Caco-2 (cell line): ENCODE results near the gene SUCLG1. TPM values are rescaled to one million over a fixed set of nuclear protein-coding genes. Genes with fewer than 3 reads are reported as not detected.
"Not testable (repeated sequence)": the region's sequence is repeated elsewhere in the genome, so short reads cannot be mapped to it uniquely, and the experiment has no call there.

Source experiments
- BruUV-seq: library from RNA; stranded (reverse); fragments of 400-500 nt; replicated peaks from 2 replicates; lab custom pipeline; 2021; lab: Mats Ljungman, UMichigan
- CTCF ChIA-PET: fragments of 300-600 bp; sonication (Branson Sonifier 250); formaldehyde crosslinking; loops from one replicate; lab custom pipeline; 2022; ENCODE audit warnings: antibody characterized with exemption; lab: Charles Lee
- POLR2A ChIA-PET: fragments of 300-600 bp; sonication (Branson Sonifier 250); formaldehyde crosslinking; loops from one replicate; lab custom pipeline; 2022; ENCODE audit warnings: antibody characterized with exemption; lab: Charles Lee
- DNase-seq, 2 experiments: peaks; one replicate each; pipeline versions ENCODE4 v3.0.0 to v3.0.0-alpha.2; 2020 to 2022
- H3K27me3 ChIP-seq: replicated peaks from 2 replicates; pipeline ENCODE4 v1.6.0; 2011; ENCODE audit warnings: low read length; ENCODE audit not compliant: control insufficient read depth, insufficient read depth
- H3K36me3 ChIP-seq: 2 replicates; pipeline ENCODE4 v1.5.1; 2011; ENCODE audit warnings: low read length; ENCODE audit not compliant: control insufficient read depth, insufficient read depth
- H3K4me1 ChIP-seq: fragments of 250-450 bp; sonication (Bioruptor Pico); 2 replicates; pipeline ENCODE4 v1.5.1; 2020; ENCODE audit warnings: mild to moderate bottlenecking
- H3K4me3 ChIP-seq: 2 replicates; pipeline ENCODE4 v1.5.1; 2011; ENCODE audit warnings: low read depth, mild to moderate bottlenecking, control low read depth, low read length
- H3K9me3 ChIP-seq: fragments of 250-450 bp; sonication (Bioruptor Pico); 2 replicates; pipeline ENCODE4 v1.5.1; 2020; ENCODE audit warnings: mild to moderate bottlenecking, moderate library complexity
- H3K27ac Mint-ChIP-seq: one replicate; pipeline ENCODE4 v1.8.0; 2022; ENCODE audit warnings: mixed read lengths; ENCODE audit not compliant: unreplicated experiment
- H3K27me3 Mint-ChIP-seq: one replicate; pipeline ENCODE4 v1.8.0; 2022; ENCODE audit warnings: mixed read lengths; ENCODE audit not compliant: insufficient read depth, unreplicated experiment
- H3K36me3 Mint-ChIP-seq: one replicate; pipeline ENCODE4 v1.8.0; 2022; ENCODE audit warnings: mild to moderate bottlenecking, mixed read lengths; ENCODE audit not compliant: insufficient read depth, unreplicated experiment
- H3K4me1 Mint-ChIP-seq: one replicate; pipeline ENCODE4 v1.8.0; 2022; ENCODE audit warnings: low read depth, mixed read lengths; ENCODE audit not compliant: unreplicated experiment
- H3K4me3 Mint-ChIP-seq: one replicate; pipeline ENCODE4 v1.8.0; 2022; ENCODE audit warnings: mild to moderate bottlenecking, moderate library complexity, mixed read lengths; ENCODE audit not compliant: unreplicated experiment
- H3K9me3 Mint-ChIP-seq: one replicate; pipeline ENCODE4 v1.8.0; 2022; ENCODE audit warnings: mixed read lengths; ENCODE audit not compliant: unreplicated experiment
- intact Hi-C: fragments of 100-400 bp; cut with micrococcal nuclease; formaldehyde crosslinking; loops from one replicate; pipeline ENCODE4 v1.10.0; 2022; ENCODE audit not compliant: unreplicated experiment
- total RNA-seq: library from RNA; stranded (reverse); gene quantifications from 2 replicates; pipeline ENCODE4 v1.2.3, GENCODE V29; 2022
- TF ChIP-seq, protein P1 (sequence below), 2 experiments: fragments of 200-600 bp in 1 of 2; IDR thresholded peaks; 1 replicate in 1 of 2; 2 replicates in 1 of 2; pipeline versions ENCODE4 v1.5.1 to v1.8.0; 2011 to 2022; ENCODE audit warnings: antibody characterized with exemption in 1 of 2, control low read depth in 1 of 2, inconsistent platforms in 1 of 2, low read depth in 1 of 2, low read length in 1 of 2, mild to moderate bottlenecking in 1 of 2, moderate library complexity in 1 of 2; ENCODE audit not compliant: insufficient read depth in 1 of 2, severe bottlenecking in 1 of 2, unreplicated experiment in 1 of 2

The SUCLG1 gene
- total RNA-seq, 1 experiment from 2014 or later: 155 TPM

DNA sequence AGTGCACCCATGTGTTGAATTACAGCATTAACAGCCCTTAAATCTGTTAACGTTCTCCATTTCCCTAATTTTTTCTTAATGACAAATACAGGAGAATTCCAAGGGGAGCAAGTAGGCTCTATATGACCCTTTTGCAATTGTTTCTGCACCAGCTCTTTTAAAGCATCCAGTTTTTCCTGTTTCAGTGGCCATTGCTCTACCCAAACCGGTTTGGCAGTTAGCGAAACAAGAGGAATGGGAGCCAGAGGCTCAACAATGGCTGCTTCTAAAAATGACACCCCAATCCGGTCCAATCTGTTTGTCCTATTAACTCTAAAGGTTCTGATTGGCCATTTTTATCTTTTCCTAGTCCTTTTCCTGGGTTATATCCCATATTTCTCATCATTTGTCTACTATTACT, 15.1 kb upstream of the SUCLG1 start:
- no peak overlapping the region for H3K4me3 ChIP-seq
- peaks cover 10% of the 10 kb centered on the region; the same call in 1 of the 2 replicates for H3K9me3 ChIP-seq
- Mint-ChIP-seq H3K9me3 (peaks cover 67% of the 10 kb centered on the region), H3K27ac (no peak overlapping the region), H3K4me1 (no peaks in the 10 kb centered on the region), H3K27me3 (no peaks in the 10 kb centered on the region), H3K36me3 (no peaks in the 10 kb centered on the region), H3K4me3 (no peak overlapping the region)
- peak in 1 of 2 experiments; percentile 37 for DNase-seq
- no peaks in the 10 kb centered on the region for H3K4me1 ChIP-seq
- ChIA-PET CTCF (no interaction called here), POLR2A (no interaction called here)
- intact Hi-C loops: loop anchor here (2.0 kb wide), 1 partner anchor 13 kb away; no protein-coding TSS in a partner anchor
- no TSS peak for BruUV-seq
- TF ChIP-seq, protein P1, sequence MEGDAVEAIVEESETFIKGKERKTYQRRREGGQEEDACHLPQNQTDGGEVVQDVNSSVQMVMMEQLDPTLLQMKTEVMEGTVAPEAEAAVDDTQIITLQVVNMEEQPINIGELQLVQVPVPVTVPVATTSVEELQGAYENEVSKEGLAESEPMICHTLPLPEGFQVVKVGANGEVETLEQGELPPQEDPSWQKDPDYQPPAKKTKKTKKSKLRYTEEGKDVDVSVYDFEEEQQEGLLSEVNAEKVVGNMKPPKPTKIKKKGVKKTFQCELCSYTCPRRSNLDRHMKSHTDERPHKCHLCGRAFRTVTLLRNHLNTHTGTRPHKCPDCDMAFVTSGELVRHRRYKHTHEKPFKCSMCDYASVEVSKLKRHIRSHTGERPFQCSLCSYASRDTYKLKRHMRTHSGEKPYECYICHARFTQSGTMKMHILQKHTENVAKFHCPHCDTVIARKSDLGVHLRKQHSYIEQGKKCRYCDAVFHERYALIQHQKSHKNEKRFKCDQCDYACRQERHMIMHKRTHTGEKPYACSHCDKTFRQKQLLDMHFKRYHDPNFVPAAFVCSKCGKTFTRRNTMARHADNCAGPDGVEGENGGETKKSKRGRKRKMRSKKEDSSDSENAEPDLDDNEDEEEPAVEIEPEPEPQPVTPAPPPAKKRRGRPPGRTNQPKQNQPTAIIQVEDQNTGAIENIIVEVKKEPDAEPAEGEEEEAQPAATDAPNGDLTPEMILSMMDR (IDR thresholded peaks at IDR 0.05; ENCODE audit: insufficient read depth in 1 of 2, low read depth in 1 of 2, low read length in 1 of 2, severe bottlenecking in 1 of 2, unreplicated experiment in 1 of 2): no peak
- H3K27me3 ChIP-seq: no peaks in the 10 kb centered on the region
- H3K36me3 ChIP-seq: no peaks in the 10 kb centered on the region

DNA sequence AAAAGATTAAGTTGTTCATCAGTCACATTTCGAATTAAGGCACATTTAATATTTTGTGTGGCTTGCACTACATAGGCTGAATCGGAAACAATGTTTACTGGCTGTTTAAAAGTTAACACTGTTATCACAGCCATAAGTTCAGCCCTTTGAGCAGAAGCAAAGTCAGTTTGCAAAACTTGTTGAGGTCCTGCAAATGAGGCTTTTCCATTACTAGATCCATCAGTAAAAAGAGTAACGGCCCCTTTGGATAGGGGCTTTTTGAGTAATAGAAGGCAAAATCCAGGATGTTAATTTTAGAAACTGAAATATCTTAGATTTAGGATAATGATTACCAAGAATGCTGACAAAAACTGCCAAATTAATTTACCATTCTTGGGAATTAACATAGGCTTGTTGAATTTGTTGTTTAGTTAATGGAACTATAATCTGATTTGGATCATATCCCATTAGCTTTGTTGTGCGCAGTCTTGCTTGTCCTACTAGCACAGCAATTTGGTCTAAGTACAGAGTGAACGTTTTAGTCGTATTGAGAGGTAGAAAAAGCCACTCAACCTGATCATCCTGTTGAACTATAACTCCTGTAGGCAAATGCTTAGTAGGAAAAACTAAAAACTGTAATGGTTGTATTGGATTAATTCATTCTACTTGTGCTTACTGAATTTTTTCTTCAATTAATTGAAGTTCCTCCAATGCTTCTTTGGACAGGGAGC, 13.9 kb upstream of the SUCLG1 start:
- Histone ChIP-seq H3K36me3 (no peaks in the 10 kb centered on the region), H3K4me3 (no peak overlapping the region), H3K27me3 (no peaks in the 10 kb centered on the region), H3K4me1 (no peaks in the 10 kb centered on the region), H3K9me3 (peaks cover 13% of the 10 kb centered on the region; the same call in 1 of the 2 replicates)
- H3K36me3 Mint-ChIP-seq: no peaks in the 10 kb centered on the region
- POLR2A ChIA-PET: no interaction called here
- H3K4me1 Mint-ChIP-seq: no peaks in the 10 kb centered on the region
- H3K27ac Mint-ChIP-seq: no peak overlapping the region
- BruUV-seq: no TSS peak
- DNase-seq: no peak
- intact Hi-C loops: no loop called here
- TF ChIP-seq, protein P1 (IDR thresholded peaks at IDR 0.05; ENCODE audit: insufficient read depth in 1 of 2, low read depth in 1 of 2, low read length in 1 of 2, severe bottlenecking in 1 of 2, unreplicated experiment in 1 of 2): no peak
- CTCF ChIA-PET: no interaction called here
- H3K9me3 Mint-ChIP-seq: peaks cover 71% of the 10 kb centered on the region
- no peak overlapping the region for H3K4me3 Mint-ChIP-seq
- no peaks in the 10 kb centered on the region for H3K27me3 Mint-ChIP-seq

DNA sequence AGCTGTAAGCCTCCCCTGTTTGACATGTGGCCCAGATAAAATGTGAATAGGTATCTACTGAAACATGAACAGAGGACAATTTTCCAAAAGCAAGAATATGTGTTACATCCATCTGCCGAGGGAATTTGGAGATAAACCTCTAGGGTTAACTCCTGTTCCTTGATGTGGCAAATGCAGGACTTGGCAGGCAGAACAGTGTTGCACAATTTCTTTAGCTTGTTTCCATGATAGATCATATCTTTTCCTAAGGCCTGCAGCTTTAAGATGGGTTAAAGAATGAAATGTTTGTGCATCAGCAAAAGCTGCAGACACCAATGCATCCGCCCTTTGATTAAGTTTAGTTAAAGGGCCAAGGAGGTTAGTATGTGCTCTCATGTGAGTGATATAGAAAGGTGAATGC, 13.3 kb upstream of the SUCLG1 start:
- H3K4me3 Mint-ChIP-seq, CTCF ChIA-PET, H3K36me3 ChIP-seq, H3K27me3 Mint-ChIP-seq, H3K4me3 ChIP-seq, H3K4me1 Mint-ChIP-seq, H3K36me3 Mint-ChIP-seq, BruUV-seq, DNase-seq, H3K4me1 ChIP-seq, H3K27me3 ChIP-seq, H3K27ac Mint-ChIP-seq, POLR2A ChIA-PET, intact Hi-C loops: not testable (repeated sequence)
- H3K9me3 ChIP-seq: peaks cover 14% of the 10 kb centered on the region; the same call in 1 of the 2 replicates
- peaks cover 67% of the 10 kb centered on the region for H3K9me3 Mint-ChIP-seq
